Measurements from ENCODE around the gene RBMX2. TPM values are rescaled to one million over a fixed set of nuclear protein-coding genes. Genes with fewer than 3 reads are reported as not detected.

RBMX2 gene
- total and polyA plus RNA-seq, 2 experiments from 2014 or later: 15.3 to 17.8 TPM

- Histone ChIP-seq H3K4me1 (ENCODE audit: insufficient read depth) (no peaks in the 10 kb centered on the region), H3K4me2 (no peak overlapping the region), H3K9me3 (ENCODE audit: low read depth) (no peaks in the 10 kb centered on the region), H3K9me2 (replicated peaks; ENCODE audit: insufficient read depth) (no peaks in the 10 kb centered on the region), H3K4me3 (no peak overlapping the region), H3K27me3 (no peaks in the 10 kb centered on the region), H2AFZ (no peak overlapping the region), H3K27ac (no peak overlapping the region), H3K79me2 (no peaks in the 10 kb centered on the region), H3K36me3 (replicated peaks; ENCODE audit: insufficient read depth, low read depth) (no peaks in the 10 kb centered on the region), H4K20me1 (ENCODE audit: insufficient read depth, poor library complexity, severe bottlenecking) (no peaks in the 10 kb centered on the region)
- DNase-seq (ENCODE audit: low spot score): no peak
- no peak for TF ChIP-seq EZH2 (IDR thresholded peaks at IDR 0.05; ENCODE audit: borderline replicate concordance)
- TF ChIP-seq, protein P1, sequence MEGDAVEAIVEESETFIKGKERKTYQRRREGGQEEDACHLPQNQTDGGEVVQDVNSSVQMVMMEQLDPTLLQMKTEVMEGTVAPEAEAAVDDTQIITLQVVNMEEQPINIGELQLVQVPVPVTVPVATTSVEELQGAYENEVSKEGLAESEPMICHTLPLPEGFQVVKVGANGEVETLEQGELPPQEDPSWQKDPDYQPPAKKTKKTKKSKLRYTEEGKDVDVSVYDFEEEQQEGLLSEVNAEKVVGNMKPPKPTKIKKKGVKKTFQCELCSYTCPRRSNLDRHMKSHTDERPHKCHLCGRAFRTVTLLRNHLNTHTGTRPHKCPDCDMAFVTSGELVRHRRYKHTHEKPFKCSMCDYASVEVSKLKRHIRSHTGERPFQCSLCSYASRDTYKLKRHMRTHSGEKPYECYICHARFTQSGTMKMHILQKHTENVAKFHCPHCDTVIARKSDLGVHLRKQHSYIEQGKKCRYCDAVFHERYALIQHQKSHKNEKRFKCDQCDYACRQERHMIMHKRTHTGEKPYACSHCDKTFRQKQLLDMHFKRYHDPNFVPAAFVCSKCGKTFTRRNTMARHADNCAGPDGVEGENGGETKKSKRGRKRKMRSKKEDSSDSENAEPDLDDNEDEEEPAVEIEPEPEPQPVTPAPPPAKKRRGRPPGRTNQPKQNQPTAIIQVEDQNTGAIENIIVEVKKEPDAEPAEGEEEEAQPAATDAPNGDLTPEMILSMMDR (IDR thresholded peaks at IDR 0.05; ENCODE audit: poor library complexity): no peak
- no peak for TF ChIP-seq EZH2phosphoT487 (IDR thresholded peaks at IDR 0.05; ENCODE audit: low read depth, severe bottlenecking, unreplicated experiment)
- 59% methylated on average over 7 of the region's 7 CpGs for WGBS (ENCODE audit: low lambda C conversion rate, missing lambda C conversion rate)
Measured at GRCh38 chrX:130395341-130395740, 6.4 kb upstream of the RBMX2 start.

GRCh38 chrX:130402208-130402684 lies 459 bp downstream of the RBMX2 start:
- peak overlapping the region; percentile 61 for H2AFZ ChIP-seq
- TF ChIP-seq EZH2 (IDR thresholded peaks at IDR 0.05; ENCODE audit: borderline replicate concordance): no peak
- TF ChIP-seq EZH2phosphoT487 (IDR thresholded peaks at IDR 0.05; ENCODE audit: low read depth, severe bottlenecking, unreplicated experiment): no peak
- TF ChIP-seq, protein P1 (IDR thresholded peaks at IDR 0.05; ENCODE audit: poor library complexity): no peak
- peaks cover 9% of the 10 kb centered on the region for H3K79me2 ChIP-seq

GRCh38 chrX:130413415-130413814 lies 11.6 kb downstream of the RBMX2 start:
- Histone ChIP-seq H2AFZ (no peak overlapping the region), H3K27ac (no peak overlapping the region), H3K4me3 (no peak overlapping the region), H3K4me2 (no peak overlapping the region), H3K36me3 (replicated peaks; ENCODE audit: insufficient read depth, low read depth) (no peaks in the 10 kb centered on the region), H3K79me2 (no peaks in the 10 kb centered on the region), H3K9me3 (ENCODE audit: low read depth) (no peaks in the 10 kb centered on the region), H3K4me1 (ENCODE audit: insufficient read depth) (no peaks in the 10 kb centered on the region), H3K27me3 (no peaks in the 10 kb centered on the region), H4K20me1 (ENCODE audit: insufficient read depth, poor library complexity, severe bottlenecking) (no peaks in the 10 kb centered on the region), H3K9me2 (replicated peaks; ENCODE audit: insufficient read depth) (no peaks in the 10 kb centered on the region)
- 71% methylated on average over 2 of the region's 2 CpGs for WGBS (ENCODE audit: low lambda C conversion rate, missing lambda C conversion rate)
- TF ChIP-seq EZH2phosphoT487 (IDR thresholded peaks at IDR 0.05; ENCODE audit: low read depth, severe bottlenecking, unreplicated experiment): no peak
- TF ChIP-seq, protein P1 (IDR thresholded peaks at IDR 0.05; ENCODE audit: poor library complexity): no peak
- TF ChIP-seq EZH2 (IDR thresholded peaks at IDR 0.05; ENCODE audit: borderline replicate concordance): no peak
- DNase-seq (ENCODE audit: low spot score): no peak

More at GRCh38 chrX:130402208-130402684, 459 bp downstream of the RBMX2 start:
- peak overlapping the region; percentile 39 for H3K4me3 ChIP-seq
- H3K4me2 ChIP-seq: peak overlapping the region; percentile 79
- WGBS (ENCODE audit: low lambda C conversion rate, missing lambda C conversion rate): 44% methylated on average over 12 of the region's 13 CpGs
- H3K36me3 ChIP-seq (replicated peaks; ENCODE audit: insufficient read depth, low read depth): no peaks in the 10 kb centered on the region
- peak overlapping the region; percentile 18 for H3K27ac ChIP-seq
- H3K9me3 ChIP-seq (ENCODE audit: low read depth): no peaks in the 10 kb centered on the region
- peaks cover 3% of the 10 kb centered on the region for H3K4me1 ChIP-seq (ENCODE audit: insufficient read depth)
- no peak for DNase-seq (ENCODE audit: low spot score)
- no peaks in the 10 kb centered on the region for H4K20me1 ChIP-seq (ENCODE audit: insufficient read depth, poor library complexity, severe bottlenecking)
- no peaks in the 10 kb centered on the region for H3K9me2 ChIP-seq (replicated peaks; ENCODE audit: insufficient read depth)
- no peaks in the 10 kb centered on the region for H3K27me3 ChIP-seq

Measured in hepatocyte (in vitro differentiated cells).